ENCODE results near the gene C1orf56.

- TF ChIP-seq RELB (IDR thresholded peaks at IDR 0.05; ENCODE audit: low read depth) (no peak), MYC (IDR thresholded peaks at IDR 0.05; ENCODE audit: insufficient read depth, insufficient read length, insufficient replicate concordance, low read length, severe bottlenecking) (no peak), CTCF (IDR thresholded peaks at IDR 0.05 in 2 of 3, conservative IDR thresholded peaks at IDR 0.05 in 1 of 3; ENCODE audit: control insufficient read depth in 2 of 3, extremely low read depth in 1 of 3, insufficient read depth in 1 of 3, low read depth in 3 of 3, low read length in 3 of 3) (no peak), YY1 (IDR thresholded peaks at IDR 0.05; ENCODE audit: low read depth, low read length) (no peak), POLR2A (IDR thresholded peaks at IDR 0.05; ENCODE audit: low read depth, low read length) (peak; percentile 21; the same call in 1 of the 2 replicates)
Measured at GRCh38 chr1:151055581-151055980, 8.0 kb downstream of the C1orf56 start.

Data from GM12878 (cell line).